ENCODE results near the gene SENP3. TPM values are rescaled to one million over a fixed set of nuclear protein-coding genes. Genes with fewer than 3 reads are reported as not detected.

Gene SENP3
- 87.0 TPM for total RNA-seq
- long read RNA-seq, transcript SENP3-201 (11 exons, 2,611 nt): major isoform, 23 of 52 reads
- long read RNA-seq, partial matches to known transcripts: 24 of 52 reads
- long read RNA-seq, other reads (novel, unspliced or antisense): 3 of 52 reads

GRCh38 chr17:7561589-7562207, at the start of gene SENP3:
Gene SENP3, plus strand, starts transcription at chr17:7561919. Its CDS starts 1,158 bp downstream, at chr17:7563077.
- intact Hi-C loops (cut with DNase I): no loop called here
- ATAC-seq (peak; percentile 85 to 90), DNase-seq (peak; percentile 93)

GRCh38 chr17:7512105-7512504, 49.6 kb upstream of the SENP3 start:
- DNase-seq (no peak), ATAC-seq (no peak)
- intact Hi-C loops (cut with DNase I): no loop called here
- no peaks in the 10 kb centered on the region for H3K9me3 ChIP-seq
- H3K4me3 ChIP-seq: no peak overlapping the region
- H3K27me3 ChIP-seq (ENCODE audit: low read depth): no peaks in the 10 kb centered on the region
- no peak overlapping the region for H3K27ac ChIP-seq
- peaks cover 10% of the 10 kb centered on the region for H3K4me1 ChIP-seq
- peaks cover 74% of the 10 kb centered on the region for H3K36me3 ChIP-seq
- TF ChIP-seq CTCF (IDR thresholded peaks at IDR 0.05): no peak

More at GRCh38 chr17:7561589-7562207, at the start of gene SENP3:
- Histone ChIP-seq H3K27me3 (ENCODE audit: low read depth) (no peaks in the 10 kb centered on the region), H3K4me3 (peak within 1 kb of the TSS; percentile 94), H3K27ac (peak within 1 kb of the TSS; percentile 95), H3K36me3 (peaks cover 45% of the 10 kb centered on the region), H3K9me3 (no peaks in the 10 kb centered on the region), H3K4me1 (peaks cover 69% of the 10 kb centered on the region)
- TF ChIP-seq CTCF (IDR thresholded peaks at IDR 0.05): no peak

GRCh38 chr17:7512824-7513540, 48.7 kb upstream of the SENP3 start:
- peaks cover 10% of the 10 kb centered on the region for H3K4me1 ChIP-seq
- H3K27ac ChIP-seq: no peak overlapping the region
- no peak for DNase-seq
- peaks cover 65% of the 10 kb centered on the region for H3K36me3 ChIP-seq
- no peak overlapping the region for H3K4me3 ChIP-seq
- no peaks in the 10 kb centered on the region for H3K27me3 ChIP-seq (ENCODE audit: low read depth)
- intact Hi-C loops (cut with DNase I): no loop called here
- TF ChIP-seq CTCF (IDR thresholded peaks at IDR 0.05): no peak
- H3K9me3 ChIP-seq: no peaks in the 10 kb centered on the region
- no peak for ATAC-seq

- H3K27me3 ChIP-seq (ENCODE audit: low read depth): no peaks in the 10 kb centered on the region
- H3K4me3 ChIP-seq: no peak overlapping the region
- H3K36me3 ChIP-seq: peaks cover 56% of the 10 kb centered on the region
- peaks cover 10% of the 10 kb centered on the region for H3K4me1 ChIP-seq
- no peak overlapping the region for H3K27ac ChIP-seq
- DNase-seq (no peak), ATAC-seq (peak; percentile 10 to 15)
- intact Hi-C loops (cut with DNase I): no loop called here
- no peaks in the 10 kb centered on the region for H3K9me3 ChIP-seq
- TF ChIP-seq CTCF (IDR thresholded peaks at IDR 0.05): no peak
Measured at GRCh38 chr17:7513850-7514419, 47.8 kb upstream of the SENP3 start.

GRCh38 chr17:7515911-7516610, 45.7 kb upstream of the SENP3 start:
- intact Hi-C loops (cut with DNase I): no loop called here
- H3K4me3 ChIP-seq: no peak overlapping the region
- no peak overlapping the region for H3K27ac ChIP-seq
- ATAC-seq (peak; percentile 24 to 67), DNase-seq (peak; percentile 58)
- H3K9me3 ChIP-seq: no peaks in the 10 kb centered on the region
- H3K36me3 ChIP-seq: peaks cover 35% of the 10 kb centered on the region
- no peaks in the 10 kb centered on the region for H3K27me3 ChIP-seq (ENCODE audit: low read depth)
- TF ChIP-seq CTCF (IDR thresholded peaks at IDR 0.05): no peak
- H3K4me1 ChIP-seq: peaks cover 10% of the 10 kb centered on the region

Data from lower lobe of right lung (tissue), 2 donors.